Measurements from ENCODE around the gene ASTN2. TPM values are rescaled to one million over a fixed set of nuclear protein-coding genes. Genes with fewer than 3 reads are reported as not detected.

ASTN2 gene
- polyA plus RNA-seq, 1 donor from 2014 or later: 6.8 TPM

DNA sequence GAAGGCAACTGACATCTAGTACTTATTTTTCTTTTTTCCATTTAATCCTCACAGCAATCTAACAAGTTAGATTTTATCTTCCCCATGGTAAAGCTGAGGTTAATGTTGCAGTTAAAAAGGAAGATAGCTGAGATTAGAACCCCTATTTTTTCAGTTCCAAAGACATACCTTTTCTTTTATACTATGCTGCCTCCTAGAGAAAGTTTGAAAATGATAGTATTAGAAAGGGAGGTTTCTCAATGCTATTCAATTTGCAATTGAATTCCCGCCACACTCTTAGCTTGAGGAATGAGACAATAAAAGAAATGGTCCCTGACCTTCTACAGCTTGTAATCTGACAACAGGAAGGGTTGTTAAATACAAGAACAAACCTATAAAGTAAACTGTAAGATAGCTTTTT is 923.6 kb downstream of the ASTN2 start:
- Histone ChIP-seq H3K4me2 (ENCODE audit: low read length) (no peak overlapping the region), H3F3A (ENCODE audit: insufficient read depth, low read length, poor library complexity, severe bottlenecking) (no peaks in the 10 kb centered on the region), H3K36me3 (ENCODE audit: insufficient read depth, low read length) (no peaks in the 10 kb centered on the region), H3K79me2 (replicated peaks; ENCODE audit: insufficient read depth, low read length) (no peaks in the 10 kb centered on the region), H3K4me3 (ENCODE audit: low read length) (no peak overlapping the region), H4K20me1 (ENCODE audit: insufficient read depth) (no peaks in the 10 kb centered on the region), H3K9ac (ENCODE audit: low read length) (no peak overlapping the region), H2AFZ (ENCODE audit: low read depth, low read length) (no peak overlapping the region), H3K27me3 (ENCODE audit: insufficient read depth, low read depth, low read length) (no peaks in the 10 kb centered on the region), H3K27ac (ENCODE audit: low read length) (no peak overlapping the region), H3K9me3 (ENCODE audit: low read length) (no peaks in the 10 kb centered on the region), H3K9me2 (ENCODE audit: insufficient read depth, low read length) (no peaks in the 10 kb centered on the region)
- TF ChIP-seq SMC3 (conservative IDR thresholded peaks at IDR 0.05; ENCODE audit: poor library complexity): no peak
- no peak for TF ChIP-seq MXI1 (conservative IDR thresholded peaks at IDR 0.05; ENCODE audit: poor library complexity, severe bottlenecking)
- no peak for TF ChIP-seq POLR2AphosphoS5 (IDR thresholded peaks at IDR 0.05)
- TF ChIP-seq, protein P1, sequence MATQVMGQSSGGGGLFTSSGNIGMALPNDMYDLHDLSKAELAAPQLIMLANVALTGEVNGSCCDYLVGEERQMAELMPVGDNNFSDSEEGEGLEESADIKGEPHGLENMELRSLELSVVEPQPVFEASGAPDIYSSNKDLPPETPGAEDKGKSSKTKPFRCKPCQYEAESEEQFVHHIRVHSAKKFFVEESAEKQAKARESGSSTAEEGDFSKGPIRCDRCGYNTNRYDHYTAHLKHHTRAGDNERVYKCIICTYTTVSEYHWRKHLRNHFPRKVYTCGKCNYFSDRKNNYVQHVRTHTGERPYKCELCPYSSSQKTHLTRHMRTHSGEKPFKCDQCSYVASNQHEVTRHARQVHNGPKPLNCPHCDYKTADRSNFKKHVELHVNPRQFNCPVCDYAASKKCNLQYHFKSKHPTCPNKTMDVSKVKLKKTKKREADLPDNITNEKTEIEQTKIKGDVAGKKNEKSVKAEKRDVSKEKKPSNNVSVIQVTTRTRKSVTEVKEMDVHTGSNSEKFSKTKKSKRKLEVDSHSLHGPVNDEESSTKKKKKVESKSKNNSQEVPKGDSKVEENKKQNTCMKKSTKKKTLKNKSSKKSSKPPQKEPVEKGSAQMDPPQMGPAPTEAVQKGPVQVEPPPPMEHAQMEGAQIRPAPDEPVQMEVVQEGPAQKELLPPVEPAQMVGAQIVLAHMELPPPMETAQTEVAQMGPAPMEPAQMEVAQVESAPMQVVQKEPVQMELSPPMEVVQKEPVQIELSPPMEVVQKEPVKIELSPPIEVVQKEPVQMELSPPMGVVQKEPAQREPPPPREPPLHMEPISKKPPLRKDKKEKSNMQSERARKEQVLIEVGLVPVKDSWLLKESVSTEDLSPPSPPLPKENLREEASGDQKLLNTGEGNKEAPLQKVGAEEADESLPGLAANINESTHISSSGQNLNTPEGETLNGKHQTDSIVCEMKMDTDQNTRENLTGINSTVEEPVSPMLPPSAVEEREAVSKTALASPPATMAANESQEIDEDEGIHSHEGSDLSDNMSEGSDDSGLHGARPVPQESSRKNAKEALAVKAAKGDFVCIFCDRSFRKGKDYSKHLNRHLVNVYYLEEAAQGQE (IDR thresholded peaks at IDR 0.05; ENCODE audit: borderline replicate concordance): no peak
- TF ChIP-seq, protein P2, sequence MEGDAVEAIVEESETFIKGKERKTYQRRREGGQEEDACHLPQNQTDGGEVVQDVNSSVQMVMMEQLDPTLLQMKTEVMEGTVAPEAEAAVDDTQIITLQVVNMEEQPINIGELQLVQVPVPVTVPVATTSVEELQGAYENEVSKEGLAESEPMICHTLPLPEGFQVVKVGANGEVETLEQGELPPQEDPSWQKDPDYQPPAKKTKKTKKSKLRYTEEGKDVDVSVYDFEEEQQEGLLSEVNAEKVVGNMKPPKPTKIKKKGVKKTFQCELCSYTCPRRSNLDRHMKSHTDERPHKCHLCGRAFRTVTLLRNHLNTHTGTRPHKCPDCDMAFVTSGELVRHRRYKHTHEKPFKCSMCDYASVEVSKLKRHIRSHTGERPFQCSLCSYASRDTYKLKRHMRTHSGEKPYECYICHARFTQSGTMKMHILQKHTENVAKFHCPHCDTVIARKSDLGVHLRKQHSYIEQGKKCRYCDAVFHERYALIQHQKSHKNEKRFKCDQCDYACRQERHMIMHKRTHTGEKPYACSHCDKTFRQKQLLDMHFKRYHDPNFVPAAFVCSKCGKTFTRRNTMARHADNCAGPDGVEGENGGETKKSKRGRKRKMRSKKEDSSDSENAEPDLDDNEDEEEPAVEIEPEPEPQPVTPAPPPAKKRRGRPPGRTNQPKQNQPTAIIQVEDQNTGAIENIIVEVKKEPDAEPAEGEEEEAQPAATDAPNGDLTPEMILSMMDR (IDR thresholded peaks at IDR 0.05; ENCODE audit: poor library complexity, severe bottlenecking): no peak
- TF ChIP-seq EZH2 (IDR thresholded peaks at IDR 0.05; ENCODE audit: borderline replicate concordance, insufficient read depth, low read length, poor library complexity, severe bottlenecking): no peak
- TF ChIP-seq RAD21 (conservative IDR thresholded peaks at IDR 0.05): no peak
- TF ChIP-seq EP300 (conservative IDR thresholded peaks at IDR 0.05; ENCODE audit: poor library complexity, severe bottlenecking): no peak
- TF ChIP-seq TAF1 (IDR thresholded peaks at IDR 0.05; ENCODE audit: low read depth): no peak

DNA sequence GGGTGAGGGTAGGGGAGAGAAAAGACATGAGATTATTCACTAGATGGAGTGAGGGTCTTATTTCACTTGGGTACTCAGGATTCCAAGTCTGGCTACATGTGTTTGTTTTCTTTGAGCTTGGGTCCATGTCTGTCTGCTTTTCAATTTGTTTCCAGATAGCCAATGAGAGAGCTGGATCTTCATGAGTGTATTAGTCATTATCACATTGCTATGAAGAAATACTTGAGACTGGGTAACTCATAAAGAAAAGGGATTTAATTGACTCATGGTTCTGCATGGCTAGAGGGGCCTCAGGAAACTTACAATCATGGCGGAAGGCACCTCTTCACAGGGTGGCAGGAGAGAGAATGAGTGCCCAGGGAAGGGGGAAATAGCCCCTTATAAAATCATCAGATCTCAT is 924.5 kb downstream of the ASTN2 start:
- H3K4me2 ChIP-seq (ENCODE audit: low read length): no peak overlapping the region
- H3F3A ChIP-seq (ENCODE audit: insufficient read depth, low read length, poor library complexity, severe bottlenecking): no peaks in the 10 kb centered on the region
- H3K9me3 ChIP-seq (ENCODE audit: low read length): no peaks in the 10 kb centered on the region
- no peak overlapping the region for H3K4me3 ChIP-seq (ENCODE audit: low read length)
- H3K9ac ChIP-seq (ENCODE audit: low read length): no peak overlapping the region
- H4K20me1 ChIP-seq (ENCODE audit: insufficient read depth): no peaks in the 10 kb centered on the region
- H3K36me3 ChIP-seq (ENCODE audit: insufficient read depth, low read length): no peaks in the 10 kb centered on the region
- H3K27me3 ChIP-seq (ENCODE audit: insufficient read depth, low read depth, low read length): no peaks in the 10 kb centered on the region
- H3K27ac ChIP-seq (ENCODE audit: low read length): no peak overlapping the region
- H3K9me2 ChIP-seq (ENCODE audit: insufficient read depth, low read length): no peaks in the 10 kb centered on the region
- TF ChIP-seq, protein P2 (IDR thresholded peaks at IDR 0.05; ENCODE audit: poor library complexity, severe bottlenecking): no peak
- TF ChIP-seq SMC3 (conservative IDR thresholded peaks at IDR 0.05; ENCODE audit: poor library complexity): no peak
- no peak for TF ChIP-seq EP300 (conservative IDR thresholded peaks at IDR 0.05; ENCODE audit: poor library complexity, severe bottlenecking)
- TF ChIP-seq POLR2AphosphoS5 (IDR thresholded peaks at IDR 0.05): no peak
- no peak for TF ChIP-seq RAD21 (conservative IDR thresholded peaks at IDR 0.05)
- no peak for TF ChIP-seq TAF1 (IDR thresholded peaks at IDR 0.05; ENCODE audit: low read depth)
- TF ChIP-seq MXI1 (conservative IDR thresholded peaks at IDR 0.05; ENCODE audit: poor library complexity, severe bottlenecking): no peak
- TF ChIP-seq EZH2 (IDR thresholded peaks at IDR 0.05; ENCODE audit: borderline replicate concordance, insufficient read depth, low read length, poor library complexity, severe bottlenecking): no peak
- TF ChIP-seq, protein P1 (IDR thresholded peaks at IDR 0.05; ENCODE audit: borderline replicate concordance): no peak
- no peaks in the 10 kb centered on the region for H3K79me2 ChIP-seq (replicated peaks; ENCODE audit: insufficient read depth, low read length)
- no peak overlapping the region for H2AFZ ChIP-seq (ENCODE audit: low read depth, low read length)
